ENCODE measurements around the gene PRKAG1.

GRCh38 chr12:48980953-48981756 is 37.4 kb downstream of the PRKAG1 start:
- TF ChIP-seq CTCF (IDR thresholded peaks at IDR 0.05) (peak in 2 of 4 donors; percentile 7 to 27), POLR2A (IDR thresholded peaks at IDR 0.05) (no peak)
